Mammary microvascular endothelial cell (primary cell): ENCODE data around the gene ARHGEF17. TPM values are rescaled to one million over a fixed set of nuclear protein-coding genes. Genes with fewer than 3 reads are reported as not detected.

Experiments
- total RNA-seq: library from RNA; depleted of rRNA; stranded (reverse); fragments of >200 nt; gene quantifications from 2 replicates; pipeline ENCODE4 v1.2.3, GENCODE V29; 2015

The ARHGEF17 gene
- total RNA-seq = 24.0 and 27.3 TPM in 2 replicates

GRCh38 chr11:73308003-73308960 is at the start of gene ARHGEF17:
Gene ARHGEF17 (plus strand): TSS chr11:73308276. CDS start chr11:73308639, 363 bp downstream.

GRCh38 chr11:73271936-73272679 is 36.0 kb upstream of the ARHGEF17 start, which contains the start of gene P2RY6:
Gene P2RY6 (plus strand): TSS chr11:73272338. CDS start chr11:73296519, 24,181 bp downstream.

GRCh38 chr11:73376160-73376802 is 68.2 kb downstream of the ARHGEF17 start, which contains the start of gene RELT:
Gene RELT (plus strand): TSS chr11:73376399. CDS start chr11:73389137, 12,738 bp downstream.

Other genes starting within 250 kb of the ARHGEF17 start
- 14.1 and 15.5 TPM in 2 replicates for gene FCHSD2, start 166.0 kb upstream of the ARHGEF17 start, total RNA-seq
- 15.2 and 16.5 TPM in 2 replicates for gene P2RY2, start 90.0 kb upstream of the ARHGEF17 start, total RNA-seq
- 0.44 and 2.5 TPM in 2 replicates for gene P2RY6, start 35.9 kb upstream of the ARHGEF17 start, total RNA-seq
- 7.7 and 9.4 TPM in 2 replicates for gene RELT, start 68.1 kb downstream of the ARHGEF17 start, total RNA-seq